Right renal pelvis (tissue), 4 donors: ENCODE measurements around the gene IFT43. TPM values are rescaled to one million over a fixed set of nuclear protein-coding genes. Genes with fewer than 3 reads are reported as not detected.
A peak's percentile ranks its signal among the peaks of the same experiment; 100 is the strongest.

Experiments
- DNase-seq, 4 donors: peaks; one replicate each; pipeline ENCODE4 v3.0.0-alpha.2; 2013; ENCODE audit warnings: low read depth in 4 of 4, low spot score in 3 of 4, missing footprints in 1 of 4
- polyA plus RNA-seq, 4 donors: library from polyadenylated mRNA; unstranded; fragments of 120-200 nt; gene quantifications; one replicate each; pipeline ENCODE4 v1.2.1, GENCODE V29; 2013; ENCODE audit not compliant: insufficient read length in 4 of 4

The IFT43 gene
- polyA plus RNA-seq, 4 donors, result 41.3 to 53.9 (median 43.2) TPM

DNA sequence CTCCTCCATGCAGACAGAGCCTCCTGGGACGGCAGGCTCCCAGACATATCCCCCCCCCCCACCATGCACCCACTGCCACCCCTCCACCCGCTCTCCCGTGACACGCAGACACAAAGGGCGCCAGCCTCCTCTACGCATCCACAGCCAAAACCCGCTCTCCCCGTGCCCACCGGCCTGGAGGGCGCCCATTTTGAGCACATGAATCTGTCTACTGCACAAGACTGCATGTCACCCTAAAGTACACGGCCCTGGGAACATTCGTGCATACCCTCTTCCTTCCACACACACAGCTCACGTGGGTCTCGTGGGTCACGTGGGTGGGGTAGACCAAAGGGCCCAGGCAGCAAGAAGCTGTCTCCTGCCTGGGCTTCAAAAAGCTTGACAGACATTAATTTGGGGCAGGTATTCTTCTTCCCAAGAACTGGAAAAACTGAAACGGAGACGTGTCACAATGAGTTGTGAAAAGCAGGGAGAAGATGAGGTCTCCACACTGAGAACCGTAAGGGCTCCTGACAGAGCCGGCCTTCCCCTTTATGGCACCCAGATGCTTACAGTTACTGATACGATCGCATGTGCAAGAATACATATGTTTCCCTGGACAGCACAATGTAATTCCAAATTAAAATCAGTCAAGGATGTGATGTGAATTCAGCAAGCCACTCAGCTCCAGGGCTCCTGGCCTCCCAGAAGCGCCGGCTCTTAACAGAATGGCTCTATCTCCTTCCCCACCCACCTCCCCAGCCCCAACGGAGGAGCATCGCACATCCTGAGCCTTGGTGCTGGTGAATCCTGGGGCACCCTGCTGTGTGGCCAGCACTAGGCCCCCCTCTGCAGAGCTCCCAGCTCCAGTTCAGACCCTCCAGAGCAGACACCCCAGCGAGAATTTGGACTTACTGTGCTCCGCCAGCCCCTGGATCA, 5.7 kb upstream of the IFT43 start:
- no peak for DNase-seq

DNA sequence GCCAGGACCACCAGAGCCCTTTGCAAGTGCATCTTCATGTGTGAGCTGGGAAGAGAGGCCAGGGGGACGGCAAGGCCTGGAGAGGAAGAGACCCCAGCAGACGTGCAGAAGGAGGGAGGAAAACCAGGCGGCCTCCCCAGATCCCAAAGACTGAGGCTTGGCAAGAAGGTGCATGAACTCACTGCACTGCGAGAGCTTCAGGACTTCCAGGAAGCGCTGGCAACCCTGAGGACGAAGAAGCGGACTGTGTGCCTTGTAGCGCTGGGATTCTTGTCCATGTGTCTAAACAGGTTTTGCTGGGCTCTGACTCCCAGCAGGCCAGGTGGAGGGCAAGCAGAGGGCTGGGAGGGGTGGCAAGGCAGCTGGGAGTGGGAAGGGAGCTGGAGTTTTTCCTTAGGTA, 4.7 kb upstream of the IFT43 start:
- no peak for DNase-seq

DNA sequence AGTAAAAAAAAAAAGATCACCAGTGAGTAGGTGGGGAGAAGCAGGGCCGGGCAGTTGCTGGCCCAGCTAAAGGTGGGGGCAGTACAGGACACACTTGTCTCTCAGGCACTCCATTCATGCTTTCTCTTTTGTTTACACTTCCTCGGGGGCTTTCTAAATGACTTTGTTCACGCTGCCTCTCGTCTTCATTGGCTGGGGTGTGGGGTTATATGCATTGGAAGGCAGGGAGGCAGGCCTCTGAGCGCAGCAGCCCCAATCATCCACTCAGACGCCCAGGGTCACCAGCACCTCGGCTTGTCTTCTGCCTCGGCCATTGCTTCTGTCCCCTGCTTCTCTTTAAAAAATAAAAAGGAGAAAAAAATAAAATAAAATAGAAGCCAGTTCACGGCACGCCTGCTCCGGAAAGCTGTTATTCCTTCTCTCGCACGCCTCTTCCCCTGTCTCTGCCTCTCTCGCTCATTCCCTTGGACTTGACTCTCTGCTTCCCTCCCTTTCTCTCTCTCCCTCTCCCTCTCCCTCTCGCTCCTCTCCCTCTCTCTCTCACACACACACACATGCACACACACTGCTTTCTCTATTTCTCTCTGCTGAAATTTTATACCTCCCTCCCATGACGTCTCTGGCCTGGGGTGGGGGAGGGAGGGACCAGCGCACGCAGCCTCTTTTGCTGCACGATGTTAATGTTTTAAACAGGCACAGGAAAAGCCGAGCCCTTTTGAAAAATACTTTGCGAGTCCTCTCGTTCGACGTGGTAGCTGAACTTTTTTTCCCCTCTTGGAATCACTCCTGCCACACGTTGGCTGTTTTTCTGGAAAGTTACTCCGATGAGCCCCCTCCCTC, 3.9 kb upstream of the IFT43 start, which contains the start of gene TGFB3:
TSS of gene TGFB3 (minus strand) at position 570 of the 840 bp plus-strand sequence. CDS start 1,102 bp downstream, outside the sequence.
- DNase-seq, result peak; percentile 80 to 86 (median 82)

DNA sequence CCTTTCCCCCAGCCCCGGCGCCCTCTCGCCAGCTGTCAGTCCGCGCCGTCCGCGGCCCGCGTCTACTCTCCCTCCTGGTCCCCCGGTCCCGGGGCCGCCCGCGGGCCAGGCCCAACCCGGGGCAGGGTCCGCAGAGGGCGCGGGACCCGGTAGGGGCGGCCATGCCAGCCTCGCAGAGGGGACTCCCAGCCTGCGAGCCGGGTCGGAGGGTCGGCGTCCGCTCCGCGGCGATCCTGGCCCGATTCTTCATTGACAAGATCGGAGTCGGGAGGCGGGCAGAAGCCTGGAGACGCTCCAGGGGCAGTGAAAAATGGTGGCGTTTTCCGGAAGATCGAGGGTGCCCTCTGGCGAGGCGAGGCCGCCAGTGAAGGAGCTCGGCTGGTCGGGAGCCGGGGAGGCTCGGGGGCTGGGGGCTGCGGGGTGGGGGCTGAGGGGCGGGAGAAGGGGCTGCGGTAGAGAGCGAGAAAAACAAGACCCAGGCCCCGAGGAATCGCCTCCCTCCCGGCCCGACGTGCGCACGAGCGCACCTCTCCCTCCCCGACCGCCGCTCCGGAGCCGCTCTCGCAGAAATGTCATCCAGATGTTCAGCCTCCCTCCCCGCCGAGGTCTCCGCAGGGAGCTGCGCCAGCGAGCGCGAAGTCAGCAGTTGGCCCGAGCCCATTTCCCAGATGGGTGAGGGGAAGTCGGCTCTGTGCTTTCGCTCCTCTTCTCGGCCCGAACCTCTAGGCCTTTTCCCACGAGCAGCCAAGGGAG, 3.1 kb upstream of the IFT43 start:
- peak; percentile 67 to 76 (median 71) for DNase-seq

DNA sequence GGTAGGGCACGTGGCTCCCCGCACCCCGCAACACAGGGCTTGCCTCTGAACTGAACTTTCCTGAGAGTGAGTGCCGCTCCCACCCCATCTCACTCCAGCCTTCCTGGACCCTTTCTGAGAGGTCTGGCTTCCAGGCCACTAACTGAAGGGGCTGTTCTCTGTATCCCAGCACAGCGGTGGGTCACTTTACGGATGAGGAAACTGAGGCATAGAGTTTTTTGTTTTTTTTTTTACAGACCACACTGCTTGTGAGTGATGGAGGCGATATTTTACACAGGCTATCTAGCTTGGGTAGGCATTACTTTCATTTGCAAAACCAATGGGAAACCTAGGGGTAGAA, 2.6 kb upstream of the IFT43 start:
- DNase-seq, result no peak

DNA sequence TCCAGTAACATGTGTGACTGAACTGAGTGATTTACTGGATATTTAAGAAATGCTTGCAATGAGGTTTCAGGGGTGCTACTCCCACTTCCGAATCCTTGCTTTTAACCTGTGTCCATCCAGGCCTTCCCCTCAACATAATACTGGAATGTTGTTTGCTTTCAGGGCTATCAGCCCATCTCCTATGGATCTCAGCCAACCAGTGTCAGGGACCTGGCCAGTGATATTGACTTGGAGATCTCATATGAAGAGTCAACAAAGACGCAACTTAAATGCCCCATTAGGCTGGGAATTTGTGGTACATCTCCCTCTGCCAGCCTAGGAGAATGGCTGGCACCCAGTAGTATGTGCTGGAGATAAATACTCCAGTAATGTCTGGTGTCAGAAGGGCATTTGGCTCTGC, 889 bp upstream of the IFT43 start:
- no peak for DNase-seq

DNA sequence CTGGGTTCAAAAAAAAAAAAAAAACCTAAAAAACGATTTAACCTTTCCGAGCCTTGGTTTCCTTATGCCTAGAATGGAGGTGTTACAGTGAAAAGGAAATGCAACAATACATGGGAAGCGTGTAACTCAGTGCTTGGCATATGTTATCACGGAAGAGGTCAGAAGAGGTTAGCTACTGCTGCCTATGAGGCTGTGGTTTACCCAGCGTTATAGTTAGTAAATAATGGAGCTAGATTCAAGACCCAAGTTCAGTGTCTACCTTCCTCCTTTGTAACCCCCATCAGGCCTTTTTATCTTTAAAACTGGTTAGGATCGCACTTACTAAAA, 839 bp downstream of the IFT43 start:
- DNase-seq, result no peak

DNA sequence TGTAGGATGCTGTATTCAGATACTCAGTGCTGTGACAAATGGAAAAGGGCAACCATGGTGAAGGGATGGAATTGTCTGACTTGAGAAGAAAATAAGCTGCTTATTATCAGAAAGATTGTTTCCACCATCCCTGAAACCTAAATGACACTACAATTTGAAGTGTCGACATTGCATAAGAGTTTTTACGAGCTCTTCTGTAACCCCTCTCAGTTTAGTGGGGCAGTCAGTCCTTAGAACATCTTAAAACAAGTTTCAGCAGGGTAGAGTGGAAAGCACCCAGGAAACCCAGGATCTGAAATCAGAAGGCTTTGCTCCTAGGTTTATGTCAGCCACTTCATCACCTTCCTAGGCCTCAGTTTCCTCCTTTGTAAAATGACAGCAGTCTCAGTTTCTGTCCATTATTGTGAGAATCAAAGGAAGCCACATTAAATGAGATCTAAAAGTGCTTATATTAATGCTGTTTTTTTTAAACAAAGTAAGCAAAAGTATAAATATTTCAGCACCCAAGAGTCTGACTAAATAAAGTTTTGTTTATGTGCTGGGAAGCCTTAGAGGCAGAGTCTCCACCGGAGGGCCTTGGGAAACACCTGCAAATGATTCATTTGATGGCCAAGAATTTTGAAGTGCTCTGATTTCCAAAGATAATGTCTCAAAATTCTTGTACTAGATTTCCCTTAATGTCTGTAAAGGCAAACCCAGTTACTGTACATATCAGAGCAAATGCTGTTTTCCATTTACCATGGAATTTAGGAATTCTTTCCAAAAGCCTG, 1.8 kb downstream of the IFT43 start:
- DNase-seq, result no peak

DNA sequence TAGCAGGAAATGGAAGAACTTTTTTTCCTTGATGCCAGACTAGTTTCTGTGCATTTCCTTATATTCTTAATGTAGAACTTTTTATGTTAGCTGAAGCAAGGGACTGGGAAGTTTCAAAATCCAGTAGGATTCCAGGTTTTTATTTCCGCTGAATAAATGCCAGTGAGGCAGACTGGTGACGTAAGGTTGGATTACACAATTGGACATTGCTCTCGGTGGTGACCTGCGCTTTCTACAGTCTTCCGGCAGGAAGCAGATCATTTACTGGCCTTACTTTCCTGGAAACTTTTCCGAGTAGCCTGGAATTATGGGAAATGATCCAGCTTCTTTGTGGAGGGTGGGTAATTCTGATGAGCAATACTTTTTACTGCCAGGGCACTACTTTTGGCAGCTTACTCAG, 3.6 kb downstream of the IFT43 start:
- no peak for DNase-seq

DNA sequence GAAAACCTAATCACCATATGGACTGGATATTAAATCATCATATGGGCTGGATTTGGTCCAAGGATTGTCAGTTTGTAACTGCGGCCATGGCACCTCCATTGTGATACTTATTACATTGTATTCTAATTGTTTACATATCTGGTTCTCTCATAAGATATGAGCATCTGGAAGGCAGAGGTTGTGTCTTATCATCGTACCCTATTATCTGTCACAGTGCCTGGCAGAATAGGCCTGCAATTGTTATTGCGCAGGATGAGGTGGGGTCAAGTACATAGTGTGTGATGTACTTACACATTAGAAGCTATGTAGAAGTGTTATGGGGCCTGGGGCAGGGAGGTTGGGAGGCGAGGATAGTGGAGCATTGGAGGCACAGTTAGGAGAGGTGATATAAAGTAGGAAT, 4.7 kb downstream of the IFT43 start:
- DNase-seq, result no peak

DNA sequence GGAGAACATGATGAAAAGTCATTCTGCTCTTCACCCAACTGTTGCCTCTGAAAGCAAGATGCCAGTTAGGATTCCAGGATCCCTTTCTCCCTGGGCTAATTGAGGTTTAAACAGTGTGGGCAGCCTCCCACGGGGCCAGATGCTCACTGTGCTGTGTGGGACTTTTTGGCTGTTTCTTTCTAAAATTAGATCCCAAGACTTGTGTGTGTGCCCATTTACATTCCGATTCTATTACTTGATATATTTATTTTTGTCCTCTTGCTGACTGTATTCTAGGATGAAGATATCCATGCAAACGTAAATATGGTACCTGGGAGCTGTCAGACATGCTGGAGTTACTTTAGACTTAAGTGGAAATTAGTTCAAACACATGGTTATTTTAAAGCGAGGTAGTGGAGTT, 6.2 kb downstream of the IFT43 start:
- DNase-seq, result no peak

DNA sequence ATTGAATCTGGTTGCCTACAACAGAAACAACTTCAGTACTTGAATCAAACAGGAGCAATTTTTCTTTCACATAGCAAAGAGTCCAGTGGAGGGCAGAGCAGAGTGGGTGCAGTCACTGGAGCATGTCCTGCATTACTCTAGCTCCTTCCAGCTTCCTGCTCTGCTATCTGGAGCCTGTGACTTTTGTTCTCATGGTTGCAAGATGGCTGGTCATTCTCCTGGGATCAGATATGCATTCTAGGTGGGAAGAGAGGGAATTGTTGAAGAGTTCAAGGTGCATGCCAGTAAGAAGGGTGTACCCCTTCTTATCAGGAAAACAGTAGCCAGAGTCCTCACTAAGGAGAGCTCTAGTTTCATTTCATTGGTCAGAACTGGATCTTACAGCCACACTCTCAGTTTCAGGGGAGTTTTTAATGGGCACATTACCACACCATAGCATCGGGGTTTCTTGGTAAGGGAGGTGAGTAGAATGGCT, 8.0 kb downstream of the IFT43 start:
- DNase-seq, result no peak

DNA sequence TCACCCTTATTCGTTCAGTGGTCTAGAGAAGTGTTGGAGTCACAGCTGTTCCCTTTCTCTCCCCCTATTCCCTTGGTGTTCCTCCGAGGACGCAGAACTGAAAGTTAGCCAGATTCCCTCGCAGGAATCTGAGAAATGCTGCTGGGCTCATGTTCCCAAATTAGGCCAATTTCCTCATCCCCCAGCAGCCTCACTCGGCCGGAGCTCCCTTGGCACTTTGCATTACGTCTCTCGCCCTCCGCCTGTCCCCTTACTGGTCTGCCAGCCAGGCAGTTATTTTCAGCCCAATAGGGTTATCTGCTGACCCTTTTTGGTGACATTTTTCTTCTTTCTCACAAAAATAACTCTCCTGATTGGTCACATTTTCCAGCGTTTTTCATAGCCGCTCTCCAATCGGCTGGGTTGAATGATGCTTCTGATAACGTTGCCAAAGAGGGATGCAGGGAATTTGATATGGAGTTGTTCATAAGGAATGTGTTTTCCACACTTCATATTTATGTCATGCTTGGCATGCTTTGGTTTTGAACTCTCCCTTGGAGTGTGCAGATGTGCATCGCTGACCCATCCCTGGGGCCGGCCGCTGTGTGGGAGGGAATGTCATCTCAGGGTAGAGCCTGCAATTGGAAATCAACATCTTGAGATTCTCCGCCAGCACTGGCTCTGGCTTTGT, 9.9 kb downstream of the IFT43 start:
- no peak for DNase-seq

DNA sequence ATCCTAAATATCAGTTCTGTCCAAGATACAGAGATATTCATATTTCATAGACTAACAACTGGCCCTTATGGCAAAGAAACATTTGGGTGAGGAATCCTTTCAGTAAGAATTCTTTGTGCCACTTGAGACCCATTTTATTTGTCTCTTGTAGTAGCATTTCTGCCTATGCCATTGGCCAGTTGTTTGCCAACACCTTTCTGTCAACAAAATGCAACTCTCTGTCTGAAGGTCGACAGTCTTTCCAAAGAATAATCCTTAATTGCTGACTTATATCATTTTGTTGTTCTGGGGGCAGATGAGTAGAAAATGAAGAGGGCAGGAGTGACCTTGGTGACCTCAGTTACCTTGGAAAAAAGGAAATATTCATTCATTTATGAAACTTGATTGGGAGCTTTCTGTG, 10.9 kb downstream of the IFT43 start:
- DNase-seq, result no peak

DNA sequence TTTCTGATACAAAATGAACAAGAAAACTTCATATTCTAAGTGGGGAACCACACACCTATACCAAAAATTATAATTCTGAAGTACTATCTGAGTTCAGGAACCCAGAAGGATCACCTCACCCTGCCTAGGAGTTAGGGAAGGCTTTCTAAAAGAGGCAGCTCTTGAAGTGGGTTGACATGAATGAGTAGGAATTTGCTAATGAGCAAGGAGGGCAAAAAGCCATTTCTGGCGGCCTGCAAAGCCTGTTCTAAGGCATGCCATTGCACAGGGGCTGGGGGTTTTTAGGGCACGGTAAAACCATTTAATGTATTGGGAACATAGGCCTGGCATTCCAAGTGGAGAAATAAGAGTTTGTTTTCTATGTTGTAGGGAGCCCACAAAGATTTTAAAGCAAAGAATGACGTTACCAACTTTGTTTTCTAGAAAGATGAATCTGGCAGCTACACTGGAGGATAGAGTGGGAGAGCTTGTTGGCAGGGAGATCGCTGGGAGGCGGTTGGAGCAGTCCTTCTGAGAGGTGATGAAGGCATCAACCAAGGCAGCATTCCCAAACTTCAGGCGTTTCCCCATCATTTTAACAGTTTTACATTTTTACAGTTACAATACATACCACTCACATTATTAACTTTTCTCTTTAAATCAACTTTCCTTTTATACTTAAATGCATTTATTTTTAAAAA, 14.1 kb downstream of the IFT43 start:
- no peak for DNase-seq

DNA sequence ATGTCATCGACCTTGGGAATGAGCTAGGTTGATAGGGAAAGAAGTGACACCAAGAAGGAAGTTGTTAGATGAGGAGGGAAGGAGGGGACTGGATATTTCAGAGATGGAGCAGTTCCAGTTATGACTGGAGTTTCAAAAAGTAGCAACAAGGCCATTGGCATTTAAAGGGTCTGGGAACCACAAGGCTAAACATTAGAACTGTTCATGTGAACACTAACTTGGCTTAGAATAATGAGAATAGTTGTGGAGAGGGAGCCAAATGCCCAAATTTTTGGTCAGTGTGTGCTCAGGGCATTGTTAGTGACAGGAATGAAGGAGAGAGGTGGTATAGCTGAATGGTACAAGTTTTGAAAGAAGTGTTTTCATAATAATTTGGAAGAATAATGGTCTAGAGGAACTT, 16.8 kb downstream of the IFT43 start:
- DNase-seq, result no peak

DNA sequence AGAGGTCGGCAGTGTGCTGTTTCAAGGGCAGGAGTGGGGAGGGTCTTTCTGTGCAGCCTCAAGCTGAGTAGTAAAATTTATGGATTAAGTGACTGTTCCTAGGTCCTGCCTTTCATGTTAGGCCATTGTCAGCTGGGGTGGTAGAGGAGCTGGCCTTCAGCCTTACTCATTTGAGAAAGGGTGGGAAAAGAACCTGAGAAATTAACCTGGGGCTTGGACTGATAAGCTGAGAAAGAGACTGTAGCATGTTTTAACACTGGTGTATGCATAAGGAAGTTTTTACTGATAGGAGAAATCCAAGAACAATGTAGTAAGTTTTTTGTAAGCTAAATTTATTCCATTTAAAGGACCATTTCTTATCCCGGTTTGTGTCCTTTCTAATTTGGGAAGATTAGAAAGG, 20.7 kb downstream of the IFT43 start:
- no peak for DNase-seq

DNA sequence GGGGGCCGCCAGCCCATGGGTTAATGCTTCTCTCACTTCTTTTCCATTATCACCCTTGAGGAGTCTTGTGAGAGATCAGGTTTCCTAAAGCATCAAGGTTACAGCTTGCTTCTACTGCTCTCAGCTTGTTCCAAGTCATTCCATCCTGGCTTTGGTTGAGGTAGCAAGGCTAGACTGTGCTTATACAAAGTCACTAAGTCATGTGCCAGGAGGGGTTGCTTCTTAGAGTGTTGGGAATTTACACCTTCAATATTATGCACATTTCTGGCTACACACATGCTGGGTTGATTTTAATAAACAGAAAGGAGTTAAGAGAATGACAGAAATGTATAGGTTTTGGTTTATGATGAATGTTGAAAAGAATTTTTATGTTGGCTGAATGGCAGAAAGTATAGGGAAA, 21.8 kb downstream of the IFT43 start:
- no peak for DNase-seq

DNA sequence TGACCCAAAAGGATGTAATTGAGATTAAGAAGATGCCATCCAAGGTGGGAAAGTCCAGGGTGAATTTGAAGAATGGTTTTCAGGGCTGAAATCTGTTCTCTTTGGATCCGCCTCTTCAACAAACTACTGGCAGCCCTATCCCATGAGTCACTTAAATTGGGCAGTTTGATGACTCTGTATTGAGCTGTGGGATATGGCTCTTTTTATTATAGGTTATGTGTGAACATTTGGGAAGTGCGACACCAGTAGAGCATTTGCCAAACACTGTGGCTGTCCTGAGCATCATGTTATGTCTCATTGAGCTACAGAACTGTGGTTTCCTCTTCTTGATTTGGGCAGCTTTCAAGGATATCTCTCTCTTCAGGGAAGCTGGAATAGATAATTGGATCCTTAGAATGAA, 22.3 kb downstream of the IFT43 start:
- DNase-seq, result no peak
